Kidney epithelial cell (primary cell): Measurements from ENCODE around the gene INO80. TPM values are rescaled to one million over a fixed set of nuclear protein-coding genes. Genes with fewer than 3 reads are reported as not detected.
"Not testable (repeated sequence)": the region's sequence is repeated elsewhere in the genome, so short reads cannot be mapped to it uniquely, and the experiment has no call there.

Experiments used
- DNase-seq: peaks from one replicate; pipeline ENCODE4 v3.0.0-alpha.2; 2010; ENCODE audit warnings: low read depth
- H3K27me3 ChIP-seq: 2 replicates; pipeline ENCODE4 v1.6.0; 2011; ENCODE audit warnings: low read length; ENCODE audit not compliant: control insufficient read depth, insufficient read depth
- H3K36me3 ChIP-seq: 2 replicates; pipeline ENCODE4 v1.5.1; 2011; ENCODE audit warnings: low read length; ENCODE audit not compliant: control insufficient read depth, insufficient read depth
- H3K4me3 ChIP-seq: 2 replicates; pipeline ENCODE4 v1.5.1; 2011; ENCODE audit warnings: low read depth, mild to moderate bottlenecking, control low read depth, low read length
- CTCF ChIP-seq: IDR thresholded peaks from 2 replicates; pipeline ENCODE4 v1.5.1; 2011; ENCODE audit warnings: mild to moderate bottlenecking, moderate library complexity, low read length, control low read depth, inconsistent platforms; ENCODE audit not compliant: insufficient read depth, poor library complexity, severe bottlenecking
- total RNA-seq: library from RNA; depleted of rRNA; stranded (reverse); fragments of >200 nt; gene quantifications from 2 replicates; pipeline ENCODE4 v1.2.3, GENCODE V29; 2015

The INO80 gene
- total RNA-seq, 1 donor from 2014 or later: 26.7 TPM

DNA sequence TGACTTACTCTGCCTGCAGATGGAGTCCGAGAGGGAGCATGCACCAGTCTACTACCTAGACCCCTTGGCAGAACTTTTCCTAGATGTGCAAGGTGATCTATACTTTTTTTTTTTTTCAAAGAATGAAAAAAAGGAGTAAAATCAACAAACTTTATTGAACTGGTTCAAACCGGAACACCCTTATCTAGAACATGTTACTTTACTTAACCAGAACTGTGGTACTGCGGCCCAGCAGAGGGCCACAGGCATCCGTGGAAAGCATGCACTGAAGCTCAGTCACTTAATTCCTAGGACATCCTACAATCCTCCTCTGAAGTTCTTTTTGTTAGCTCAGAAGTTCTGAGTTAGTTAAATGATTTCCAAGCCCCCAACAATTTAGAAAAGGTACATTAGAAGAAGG lies 141.2 kb downstream of the INO80 start:
- no peaks in the 10 kb centered on the region for H3K36me3 ChIP-seq
- no peak for TF ChIP-seq CTCF
- no peak overlapping the region for H3K4me3 ChIP-seq
- DNase-seq: no peak
- no peaks in the 10 kb centered on the region for H3K27me3 ChIP-seq

DNA sequence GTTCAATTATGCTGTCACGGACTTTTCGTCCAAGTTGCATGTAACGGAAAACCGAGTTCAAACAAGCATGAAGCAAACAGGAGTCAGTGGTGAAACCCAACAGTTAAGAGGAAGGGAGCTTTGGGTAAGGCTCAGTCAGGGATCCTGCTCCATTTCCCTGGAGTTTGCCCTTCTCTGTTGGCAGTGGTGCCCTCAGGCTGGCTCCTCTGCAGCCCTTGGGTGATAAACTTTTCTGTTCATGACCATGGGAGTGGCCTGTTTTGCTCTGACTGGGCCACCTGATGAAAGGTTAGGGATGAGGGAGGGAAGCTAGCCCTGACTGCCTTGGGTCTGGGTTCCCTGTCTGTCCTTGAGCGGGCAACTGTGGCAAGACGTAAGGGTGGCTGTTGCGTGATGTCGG lies 146.7 kb downstream of the INO80 start:
- Histone ChIP-seq H3K27me3 (no peaks in the 10 kb centered on the region), H3K36me3 (no peaks in the 10 kb centered on the region), H3K4me3 (no peak overlapping the region)
- DNase-seq: no peak
- TF ChIP-seq CTCF: no peak

DNA sequence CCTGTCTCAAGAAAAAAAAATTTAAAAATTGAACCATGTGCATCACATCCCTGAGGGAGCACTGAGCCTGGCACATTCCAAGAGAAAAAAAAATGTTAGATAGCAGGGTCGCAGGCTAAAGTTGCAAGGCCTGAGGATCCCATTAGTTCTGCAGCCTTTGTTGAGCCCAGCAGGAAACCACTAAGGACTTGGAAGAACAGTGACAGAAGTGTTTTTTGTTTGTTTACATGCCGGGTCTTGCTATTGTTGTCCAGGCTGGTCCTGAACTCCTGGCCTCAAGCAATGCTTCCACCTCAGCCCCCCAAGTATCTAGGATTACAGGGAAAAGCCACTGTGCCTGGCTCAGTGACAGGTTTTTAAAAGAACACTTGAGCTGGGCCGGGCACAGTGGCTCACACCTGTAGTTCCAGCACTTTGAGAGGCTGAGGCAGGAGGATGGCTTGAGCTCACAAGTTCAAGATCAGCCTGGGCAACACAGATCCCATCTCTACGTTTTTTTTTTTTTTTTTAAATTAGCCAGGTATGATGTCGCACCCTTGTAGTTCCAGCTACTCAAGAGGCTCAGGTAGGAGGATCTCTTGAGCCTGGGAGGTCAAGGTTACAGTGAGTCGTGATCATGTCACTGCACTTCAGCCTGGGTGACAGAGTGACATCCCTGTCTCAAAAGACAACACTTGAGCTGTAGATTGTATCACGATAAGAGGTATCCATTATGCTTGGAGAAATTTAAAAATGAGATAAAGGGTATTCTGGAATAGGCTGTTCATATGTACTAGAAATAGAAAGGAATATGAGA lies 147.6 kb downstream of the INO80 start:
- no peak for TF ChIP-seq CTCF
- H3K4me3 ChIP-seq: no peak overlapping the region
- H3K36me3 ChIP-seq: no peaks in the 10 kb centered on the region
- no peaks in the 10 kb centered on the region for H3K27me3 ChIP-seq
- no peak for DNase-seq

DNA sequence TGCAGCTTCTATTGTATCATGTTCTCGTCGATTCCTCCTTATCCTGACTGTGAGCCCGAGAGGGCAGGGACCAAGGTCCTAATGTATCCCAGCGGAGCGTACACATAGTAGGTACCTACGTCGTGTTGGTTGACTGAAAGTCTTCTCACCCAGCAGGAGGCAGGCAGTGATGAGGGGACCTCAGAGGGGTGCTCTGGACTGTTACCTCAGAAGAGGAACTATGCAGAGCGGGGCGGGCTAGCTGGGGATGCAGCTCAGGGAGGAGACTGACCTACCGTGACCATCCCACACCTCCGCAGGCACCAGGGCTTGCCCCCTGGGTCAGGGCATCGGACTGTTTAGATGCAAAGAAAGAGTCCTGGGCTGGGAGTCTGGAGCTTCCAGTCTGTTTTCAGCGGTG lies 151.4 kb downstream of the INO80 start:
- Histone ChIP-seq H3K36me3 (no peaks in the 10 kb centered on the region), H3K4me3 (no peak overlapping the region), H3K27me3 (no peaks in the 10 kb centered on the region)
- TF ChIP-seq CTCF: no peak
- no peak for DNase-seq

GRCh38 chr15:40964006-40964405 lies 152.1 kb downstream of the INO80 start:
- Histone ChIP-seq H3K36me3 (no peaks in the 10 kb centered on the region), H3K4me3 (no peak overlapping the region), H3K27me3 (no peaks in the 10 kb centered on the region)
- no peak for TF ChIP-seq CTCF
- DNase-seq: no peak

DNA sequence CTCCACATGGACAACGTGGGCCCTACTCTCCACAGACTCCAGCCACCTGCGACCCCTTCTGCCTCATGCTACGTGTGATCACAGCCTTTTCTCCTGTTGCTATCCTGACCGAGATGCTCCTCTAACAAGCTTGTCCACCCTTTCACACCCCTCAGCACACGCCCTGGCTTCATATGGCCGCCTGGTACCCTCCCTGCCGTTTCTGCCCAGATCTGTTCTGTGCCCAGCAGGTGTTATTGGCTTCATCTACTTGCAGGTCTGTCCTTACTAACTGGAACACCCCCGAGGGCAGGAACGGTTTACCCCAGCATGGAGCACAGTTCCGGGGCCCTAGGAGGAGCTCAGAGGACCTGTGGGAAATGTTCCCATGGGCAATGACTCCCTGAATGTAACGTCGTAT lies 152.9 kb downstream of the INO80 start:
- DNase-seq: no peak
- Histone ChIP-seq H3K4me3 (no peak overlapping the region), H3K36me3 (no peaks in the 10 kb centered on the region), H3K27me3 (no peaks in the 10 kb centered on the region)
- TF ChIP-seq CTCF: no peak

GRCh38 chr15:40962317-40962716 lies 153.8 kb downstream of the INO80 start:
- not testable (repeated sequence) for H3K36me3 ChIP-seq, H3K4me3 ChIP-seq, H3K27me3 ChIP-seq, DNase-seq

- not testable (repeated sequence) for H3K36me3 ChIP-seq, H3K4me3 ChIP-seq, DNase-seq, H3K27me3 ChIP-seq
Observed at GRCh38 chr15:40961740-40962139, 154.3 kb downstream of the INO80 start.
